MV-4-11 (cell line): ENCODE measurements around the gene BMP7.

Source experiments
- DNase-seq: peaks from one replicate; lab custom pipeline; 2025; lab: John Stamatoyannopoulos, UW

Gene BMP7

GRCh38 chr20:57145089-57145631 is 121.3 kb downstream of the BMP7 start:
- DNase-seq, result no peak

DNA sequence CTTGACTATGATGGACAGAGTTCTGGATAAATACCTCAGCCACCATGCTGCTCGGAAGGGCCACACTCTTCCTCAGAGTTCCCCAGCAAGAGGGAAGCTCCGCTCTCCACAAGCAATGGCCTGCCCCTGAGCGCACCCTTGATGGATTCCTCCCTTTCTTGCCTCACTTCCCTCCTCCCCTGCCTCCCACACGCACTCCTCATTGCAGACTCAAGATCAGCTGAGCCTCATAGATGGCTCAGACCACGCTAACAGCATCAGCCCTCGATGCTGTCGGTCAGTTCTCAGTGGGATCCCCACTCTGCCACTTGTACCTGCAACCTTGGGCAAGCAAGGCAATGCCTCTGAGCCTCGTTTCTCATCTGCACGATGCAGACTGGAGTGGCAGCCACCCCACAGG is 123.3 kb downstream of the BMP7 start:
- DNase-seq, result no peak

GRCh38 chr20:57142667-57143066 is 123.8 kb downstream of the BMP7 start:
- DNase-seq, result no peak

DNA sequence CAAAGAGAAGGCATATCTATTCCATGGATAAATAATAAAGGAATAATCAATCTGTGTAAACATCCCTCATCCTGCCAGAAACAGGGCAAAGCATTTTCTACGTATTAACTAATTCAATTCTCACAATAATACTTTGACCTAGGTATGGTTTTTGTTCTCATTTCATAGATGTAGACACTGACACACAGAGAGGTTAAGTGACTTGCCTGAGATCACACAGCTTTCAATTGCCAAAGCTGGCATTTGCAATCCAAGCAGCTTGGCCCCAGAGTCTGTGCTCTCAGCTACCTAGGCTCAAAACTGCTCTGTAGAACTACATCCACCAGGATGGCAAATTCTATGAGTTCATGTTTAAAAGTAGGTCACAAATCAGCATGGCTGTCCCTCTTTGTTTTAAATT is 124.9 kb downstream of the BMP7 start:
- no peak for DNase-seq

GRCh38 chr20:57140416-57140965 is 126.0 kb downstream of the BMP7 start:
- no peak for DNase-seq

DNA sequence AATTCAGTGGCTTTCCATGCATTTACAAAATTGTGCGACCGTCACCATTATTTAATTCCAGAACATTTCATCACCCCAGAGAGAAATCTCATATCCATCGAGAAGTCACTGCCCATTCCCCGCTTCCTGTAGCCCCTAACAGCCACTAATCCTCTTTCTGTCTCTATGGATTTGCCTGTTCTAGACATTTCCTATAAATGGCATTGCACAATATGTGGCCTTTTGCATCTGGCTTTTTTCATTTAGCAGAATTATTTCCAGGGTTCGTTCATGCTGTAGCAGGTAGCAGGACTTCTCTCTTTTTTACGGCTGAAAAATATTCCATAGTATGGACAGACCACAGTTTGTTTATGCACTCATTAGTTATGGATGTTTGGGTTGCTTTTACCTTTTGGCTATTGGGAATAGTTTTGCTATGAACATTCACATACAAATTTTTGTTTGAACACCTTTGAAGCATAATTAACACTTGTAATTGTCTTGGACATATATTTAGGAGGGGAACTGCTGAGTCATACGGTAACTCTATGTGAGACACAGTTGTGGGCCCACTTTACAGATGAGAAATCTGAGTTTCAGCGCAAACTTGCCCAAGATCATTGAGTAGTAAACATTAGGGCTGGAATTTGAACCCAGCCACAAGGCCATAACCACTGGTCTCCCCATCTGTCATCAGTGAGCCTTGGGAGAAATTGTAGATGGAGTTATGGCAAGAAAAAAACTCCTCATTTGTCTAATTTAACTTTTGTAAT is 126.9 kb downstream of the BMP7 start:
- DNase-seq, result peak; percentile 49

DNA sequence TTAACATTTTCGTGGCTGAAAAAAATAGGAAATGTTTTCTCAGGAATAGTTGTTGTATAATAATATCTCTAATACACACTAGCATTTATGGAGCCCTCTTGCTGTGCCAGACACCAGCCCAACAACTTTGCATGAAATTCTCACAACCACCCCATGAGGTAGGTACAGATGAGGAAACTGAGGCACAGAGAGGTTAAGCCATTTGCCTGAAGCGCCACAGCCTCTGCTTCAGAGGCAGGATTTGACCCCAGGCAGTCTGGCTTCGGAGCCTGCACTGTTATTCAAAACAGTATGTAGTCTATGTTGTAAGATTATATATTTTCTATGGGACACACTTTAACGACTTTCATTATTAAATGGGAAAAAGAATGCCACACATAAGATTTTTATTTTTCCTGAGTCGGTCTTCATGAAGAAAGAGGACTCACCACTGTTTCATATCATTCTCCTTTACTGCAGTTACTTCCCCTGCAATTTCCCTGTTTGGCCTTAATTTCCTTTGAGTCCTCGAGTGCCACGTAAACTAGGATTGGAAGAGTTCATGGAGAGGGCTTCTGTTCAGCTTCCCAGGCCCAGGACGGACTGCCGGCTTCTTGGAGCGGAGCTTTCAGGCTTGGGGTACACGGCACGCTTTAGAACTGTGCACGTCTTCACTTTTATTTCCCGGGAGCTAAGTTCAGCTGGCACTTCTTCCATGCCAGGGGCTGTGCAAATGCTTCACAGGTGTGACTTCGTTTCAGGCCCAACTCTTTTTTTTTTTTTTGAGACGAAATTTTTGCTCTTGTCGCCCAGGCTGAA is 128.0 kb downstream of the BMP7 start:
- no peak for DNase-seq

DNA sequence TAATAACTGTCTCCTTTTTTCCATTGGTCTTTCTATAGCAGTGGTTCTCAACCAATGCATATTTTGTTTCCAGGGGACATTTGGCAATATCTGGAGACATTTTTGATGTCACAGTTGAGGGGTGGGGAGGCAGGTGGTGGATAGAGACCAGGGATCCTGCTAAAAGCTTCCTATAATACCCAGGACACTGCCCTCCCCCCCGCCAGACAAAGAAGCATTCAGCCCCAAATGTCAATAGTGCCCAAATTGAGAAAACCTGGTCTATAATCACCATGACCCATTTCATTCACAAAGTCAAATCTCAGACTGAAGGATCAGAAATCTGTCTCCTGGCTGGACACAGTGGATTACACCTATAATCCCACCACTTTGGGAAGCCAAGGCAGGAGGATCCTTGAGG is 128.8 kb downstream of the BMP7 start:
- no peak for DNase-seq

GRCh38 chr20:57136734-57137133 is 129.7 kb downstream of the BMP7 start:
- DNase-seq, result no peak

- DNase-seq, result no peak
Measured at GRCh38 chr20:57135875-57136274, 130.6 kb downstream of the BMP7 start.

DNA sequence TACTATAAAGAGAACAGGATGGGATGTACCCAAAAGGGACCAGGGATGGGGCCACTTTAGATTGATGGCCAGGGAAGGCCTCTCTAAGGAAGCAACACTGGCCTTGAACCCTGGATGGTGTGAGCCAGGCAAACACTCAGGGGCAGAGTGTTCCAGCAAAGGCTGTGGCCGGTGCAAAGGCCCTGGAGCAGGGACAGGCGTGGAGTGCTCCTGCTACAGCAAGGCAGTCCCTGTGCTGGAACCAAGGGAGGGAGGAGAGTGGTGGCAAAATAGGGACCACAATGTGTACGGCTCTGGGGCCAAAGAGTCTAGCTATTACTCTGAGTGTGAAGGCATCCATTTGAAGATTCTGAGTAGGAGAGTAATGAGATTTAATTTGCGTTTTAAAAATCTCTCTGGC is 131.6 kb downstream of the BMP7 start:
- no peak for DNase-seq

DNA sequence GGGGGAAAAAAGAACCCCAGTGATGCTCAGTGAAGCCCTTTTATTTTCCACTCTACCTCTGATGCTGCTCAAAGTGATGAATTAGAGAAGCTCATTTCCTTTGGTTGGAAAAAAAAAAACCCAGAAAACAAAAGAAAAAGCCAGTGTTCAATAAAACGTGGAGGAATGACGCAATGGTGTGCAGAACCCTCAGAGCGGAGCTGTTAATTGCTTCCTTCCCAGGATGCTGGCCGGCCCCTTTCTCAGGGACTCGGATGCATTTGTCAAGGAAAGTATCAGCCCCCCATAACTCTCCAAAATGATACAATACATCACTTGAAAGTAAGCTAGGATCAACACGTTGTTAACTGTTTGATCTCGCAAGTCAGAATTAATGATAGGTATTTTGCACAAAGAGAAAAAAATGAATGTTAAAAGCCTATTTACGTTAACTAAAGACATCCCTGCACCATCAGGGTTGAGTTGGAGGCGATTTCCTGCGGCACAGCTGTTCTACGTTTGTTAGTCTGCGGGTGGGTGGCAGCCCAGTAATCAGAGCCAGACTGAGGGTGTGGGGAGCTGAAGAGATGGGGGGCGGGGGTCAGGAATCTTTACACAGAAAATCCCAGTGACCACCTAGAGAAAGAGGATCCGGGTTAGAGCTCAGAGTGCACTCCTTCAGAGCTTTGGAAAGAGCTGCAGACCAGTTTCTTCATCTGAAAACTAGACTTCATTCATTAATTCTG is 132.4 kb downstream of the BMP7 start:
- DNase-seq, result peak; percentile 43

GRCh38 chr20:57131601-57132391 is 134.6 kb downstream of the BMP7 start:
- no peak for DNase-seq

DNA sequence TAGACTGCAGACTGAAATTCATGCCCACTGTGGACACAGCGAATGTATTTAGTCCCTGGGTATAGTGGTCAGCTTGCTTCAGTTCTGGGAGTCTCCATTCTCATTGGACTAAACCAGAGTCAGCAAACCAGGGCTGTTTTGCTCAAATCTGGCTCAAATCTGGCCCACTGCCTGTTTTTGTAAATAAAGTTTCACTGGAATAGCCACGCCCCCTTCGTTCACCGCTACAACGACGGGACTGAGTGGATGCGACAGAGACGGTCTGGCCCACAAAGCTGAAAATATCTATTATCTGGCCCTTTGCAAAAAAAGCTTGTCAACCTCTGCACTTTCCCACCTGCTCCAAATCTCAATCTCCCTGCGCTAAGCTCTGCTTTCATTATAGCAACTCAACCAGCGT is 135.4 kb downstream of the BMP7 start:
- no peak for DNase-seq

DNA sequence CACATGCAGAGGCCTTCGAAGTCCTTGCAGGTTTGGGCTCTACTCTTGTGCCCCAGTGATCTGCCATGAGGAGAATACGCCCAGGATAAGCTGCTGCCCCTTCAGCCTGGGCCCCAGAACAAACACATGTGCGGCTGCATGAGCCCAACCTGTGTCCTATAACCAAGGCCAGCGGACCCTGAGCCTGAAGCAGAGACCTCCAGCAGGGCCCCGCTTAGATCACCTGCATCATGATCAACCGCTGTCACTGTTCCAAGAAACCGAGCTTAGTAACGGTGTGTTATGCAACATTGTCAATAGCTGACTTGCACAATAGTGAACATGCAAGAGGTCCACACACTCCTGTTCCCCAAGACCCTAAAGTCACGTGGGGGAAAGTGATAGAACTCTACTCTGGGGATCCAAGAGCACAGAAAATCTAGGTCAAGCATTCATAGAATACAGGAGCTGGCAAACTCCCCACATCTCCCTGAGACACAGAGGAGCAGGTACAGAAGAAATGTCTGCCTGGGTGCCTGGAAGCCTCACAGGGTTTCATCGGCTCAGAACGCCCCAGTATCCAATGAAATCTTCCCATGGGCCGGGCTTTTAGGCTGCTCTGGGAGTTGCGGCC is 136.2 kb downstream of the BMP7 start:
- peak; percentile 69 for DNase-seq

- DNase-seq, result no peak
Measured at GRCh38 chr20:57129303-57129702, 137.1 kb downstream of the BMP7 start.

- DNase-seq, result no peak
Measured at GRCh38 chr20:57128044-57128757, 138.2 kb downstream of the BMP7 start.

GRCh38 chr20:57126481-57127092 is 139.9 kb downstream of the BMP7 start:
- DNase-seq, result no peak

DNA sequence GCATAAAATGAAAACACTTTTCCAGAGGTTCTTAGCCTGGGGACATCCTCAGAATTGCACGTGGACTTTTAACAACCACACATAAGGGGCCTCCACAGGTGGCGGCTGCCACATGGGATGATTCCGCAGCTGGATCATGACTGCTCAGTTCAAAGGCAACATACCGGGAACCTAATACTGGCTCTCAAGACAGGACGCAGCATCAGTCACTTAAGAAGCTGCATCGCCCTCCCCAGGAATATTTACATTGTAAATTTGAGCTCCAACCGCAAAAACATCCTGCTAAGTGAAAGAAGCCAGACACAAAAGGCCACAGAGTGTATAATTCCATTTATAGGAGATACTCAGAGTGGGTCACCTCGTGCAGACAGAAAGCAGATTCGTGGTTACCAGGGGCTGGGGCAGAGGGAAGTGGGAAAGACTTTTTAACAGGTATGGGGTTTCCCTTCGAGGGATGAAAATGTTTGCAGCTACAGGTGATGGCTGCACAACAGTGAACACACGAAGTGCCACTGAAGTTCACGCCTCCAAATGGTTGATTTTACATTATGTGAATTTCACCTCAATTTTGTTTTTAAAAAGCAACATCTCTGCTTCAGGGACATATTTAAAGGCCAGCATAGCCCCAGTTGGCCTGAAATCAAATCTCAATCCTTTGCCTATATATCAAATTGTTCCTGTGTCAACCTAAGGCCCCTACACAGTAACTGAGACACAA is 141.5 kb downstream of the BMP7 start:
- DNase-seq, result no peak
